ENCODE results near the gene ABLIM1. TPM values are rescaled to one million over a fixed set of nuclear protein-coding genes. Genes with fewer than 3 reads are reported as not detected.

Gene ABLIM1
- total RNA-seq, 1 experiment from 2014 or later, result 89.4 TPM

GRCh38 chr10:114501650-114502049 lies 156.4 kb downstream of the ABLIM1 start:
- CTCF ChIA-PET, result no interaction called here
- no peak for TF ChIP-seq CTCF (IDR thresholded peaks at IDR 0.05; ENCODE audit: unreplicated experiment)
- Mint-ChIP-seq H3K4me1 (ENCODE audit: low read depth, unreplicated experiment) (peaks cover 18% of the 10 kb centered on the region), H3K9me3 (ENCODE audit: low read depth, unreplicated experiment) (no peaks in the 10 kb centered on the region), H3K27ac (ENCODE audit: unreplicated experiment) (no peak overlapping the region), H3K36me3 (ENCODE audit: insufficient read depth, unreplicated experiment) (peaks cover 5% of the 10 kb centered on the region), H3K4me3 (ENCODE audit: low read depth, unreplicated experiment) (no peak overlapping the region), H3K27me3 (ENCODE audit: unreplicated experiment) (no peaks in the 10 kb centered on the region)
- no peak for DNase-seq
- intact Hi-C loops (cut with micrococcal nuclease; ENCODE audit: unreplicated experiment), result no loop called here
- no TSS peak for BruUV-seq (replicated peaks)

GRCh38 chr10:114500643-114501042 lies 157.4 kb downstream of the ABLIM1 start:
- H3K4me3 Mint-ChIP-seq (ENCODE audit: low read depth, unreplicated experiment), result no peak overlapping the region
- intact Hi-C loops (cut with micrococcal nuclease; ENCODE audit: unreplicated experiment), result no loop called here

GRCh38 chr10:114499630-114500190 lies 158.4 kb downstream of the ABLIM1 start:
- DNase-seq, result no peak
- Mint-ChIP-seq H3K27me3 (ENCODE audit: unreplicated experiment) (no peaks in the 10 kb centered on the region), H3K27ac (ENCODE audit: unreplicated experiment) (no peak overlapping the region), H3K9me3 (ENCODE audit: low read depth, unreplicated experiment) (no peaks in the 10 kb centered on the region), H3K36me3 (ENCODE audit: insufficient read depth, unreplicated experiment) (no peaks in the 10 kb centered on the region), H3K4me1 (ENCODE audit: low read depth, unreplicated experiment) (peaks cover 1% of the 10 kb centered on the region), H3K4me3 (ENCODE audit: low read depth, unreplicated experiment) (no peak overlapping the region)
- CTCF ChIA-PET, result interaction anchor here (0.6 to 1.8 kb wide), 2 partner anchors 19 to 27 kb away, joined by 3 to 5 read pairs; no protein-coding TSS in a partner anchor
- TF ChIP-seq CTCF (IDR thresholded peaks at IDR 0.05; ENCODE audit: unreplicated experiment), result no peak
- no TSS peak for BruUV-seq (replicated peaks)
- intact Hi-C loops (cut with micrococcal nuclease; ENCODE audit: unreplicated experiment), result no loop called here

More at GRCh38 chr10:114500643-114501042, 157.4 kb downstream of the ABLIM1 start:
- Mint-ChIP-seq H3K9me3 (ENCODE audit: low read depth, unreplicated experiment) (no peaks in the 10 kb centered on the region), H3K4me1 (ENCODE audit: low read depth, unreplicated experiment) (peaks cover 11% of the 10 kb centered on the region), H3K27me3 (ENCODE audit: unreplicated experiment) (no peaks in the 10 kb centered on the region), H3K27ac (ENCODE audit: unreplicated experiment) (no peak overlapping the region), H3K36me3 (ENCODE audit: insufficient read depth, unreplicated experiment) (peaks cover 5% of the 10 kb centered on the region)
- CTCF ChIA-PET, result interaction anchor here (1.8 kb wide), 1 partner anchor 18 kb away, joined by 3 read pairs; no protein-coding TSS in a partner anchor
- TF ChIP-seq CTCF (IDR thresholded peaks at IDR 0.05; ENCODE audit: unreplicated experiment), result no peak
- no TSS peak for BruUV-seq (replicated peaks)
- no peak for DNase-seq

GRCh38 chr10:114499116-114499515 lies 159.0 kb downstream of the ABLIM1 start:
- CTCF ChIA-PET, result interaction anchor here (0.6 to 1.8 kb wide), 3 partner anchors 19 to 35 kb away, joined by 3 to 5 read pairs (median 5); no protein-coding TSS in a partner anchor
- intact Hi-C loops (cut with micrococcal nuclease; ENCODE audit: unreplicated experiment), result no loop called here

More at GRCh38 chr10:114499116-114499515, 159.0 kb downstream of the ABLIM1 start:
- no TSS peak for BruUV-seq (replicated peaks)
- Mint-ChIP-seq H3K9me3 (ENCODE audit: low read depth, unreplicated experiment) (no peaks in the 10 kb centered on the region), H3K27ac (ENCODE audit: unreplicated experiment) (no peak overlapping the region), H3K4me1 (ENCODE audit: low read depth, unreplicated experiment) (no peaks in the 10 kb centered on the region), H3K36me3 (ENCODE audit: insufficient read depth, unreplicated experiment) (no peaks in the 10 kb centered on the region), H3K4me3 (ENCODE audit: low read depth, unreplicated experiment) (no peak overlapping the region), H3K27me3 (ENCODE audit: unreplicated experiment) (no peaks in the 10 kb centered on the region)
- no peak for TF ChIP-seq CTCF (IDR thresholded peaks at IDR 0.05; ENCODE audit: unreplicated experiment)
- no peak for DNase-seq
